Neural progenitor cell (in vitro differentiated cells): Measurements from ENCODE around the gene KIT. TPM values are rescaled to one million over a fixed set of nuclear protein-coding genes. Genes with fewer than 3 reads are reported as not detected.

Experiments
- DNase-seq: peaks from one replicate; pipeline ENCODE4 v3.0.0-alpha.2; 2016; ENCODE audit warnings: low spot score
- H2AFZ ChIP-seq: fragments of 200-600 bp; sonication (generic); replicated peaks from 2 replicates; pipeline ENCODE4 v1.6.1; 2016; ENCODE audit warnings: antibody characterized with exemption
- H3F3A ChIP-seq: fragments of 200-600 bp; sonication (generic); 2 replicates; pipeline ENCODE4 v1.6.1; 2016; ENCODE audit warnings: antibody characterized with exemption, low read depth
- H3K27ac ChIP-seq: fragments of 200-600 bp; sonication (generic); 2 replicates; pipeline ENCODE4 v1.5.1; 2016; ENCODE audit warnings: mild to moderate bottlenecking
- H3K27me3 ChIP-seq: fragments of 200-600 bp; sonication (generic); 2 replicates; pipeline ENCODE4 v1.6.1; 2016; ENCODE audit warnings: mild to moderate bottlenecking, moderate library complexity
- H3K36me3 ChIP-seq: fragments of 200-600 bp; sonication (generic); 2 replicates; pipeline ENCODE4 v1.5.1; 2016
- H3K4me1 ChIP-seq: fragments of 200-600 bp; sonication (generic); 2 replicates; pipeline ENCODE4 v1.6.1; 2016; ENCODE audit warnings: mixed run types
- H3K4me2 ChIP-seq: fragments of 200-600 bp; sonication (generic); 2 replicates; pipeline ENCODE4 v1.6.1; 2016
- H3K4me3 ChIP-seq: fragments of 200-600 bp; sonication (generic); 2 replicates; pipeline ENCODE4 v1.5.1; 2016
- H3K79me2 ChIP-seq: fragments of 200-600 bp; sonication (generic); 2 replicates; pipeline ENCODE4 v1.6.1; 2016; ENCODE audit warnings: low read depth
- H3K9ac ChIP-seq: fragments of 200-600 bp; sonication (generic); 2 replicates; pipeline ENCODE4 v1.6.1; 2016
- H3K9me3 ChIP-seq: fragments of 200-600 bp; sonication (generic); 2 replicates; pipeline ENCODE4 v1.5.1; 2016; ENCODE audit warnings: low read depth
- H4K20me1 ChIP-seq: fragments of 200-600 bp; sonication (generic); 2 replicates; pipeline ENCODE4 v1.6.1; 2016; ENCODE audit warnings: low read depth
- H3K27ac Mint-ChIP-seq: 3 replicates; pipeline ENCODE4 v1.8.0; 2021; ENCODE audit warnings: mixed read lengths
- H3K27me3 Mint-ChIP-seq: 2 replicates; pipeline ENCODE4 v1.8.0; 2022; ENCODE audit warnings: low read depth, mild to moderate bottlenecking, inconsistent platforms, moderate library complexity, mixed read lengths; ENCODE audit not compliant: insufficient read depth
- H3K36me3 Mint-ChIP-seq: 3 replicates; pipeline ENCODE4 v1.8.0; 2021; ENCODE audit warnings: mixed read lengths
- H3K4me1 Mint-ChIP-seq: 3 replicates; pipeline ENCODE4 v1.8.0; 2021; ENCODE audit warnings: mixed read lengths
- H3K4me3 Mint-ChIP-seq: 3 replicates; pipeline ENCODE4 v1.8.0; 2021; ENCODE audit warnings: mild to moderate bottlenecking, moderate library complexity, mixed read lengths
- H3K9me3 Mint-ChIP-seq: 3 replicates; pipeline ENCODE4 v1.8.0; 2020; ENCODE audit warnings: mixed read lengths
- EZH2 ChIP-seq: fragments of 200-600 bp; sonication (generic); IDR thresholded peaks from 2 replicates; pipeline ENCODE4 v1.6.1; 2017; ENCODE audit warnings: antibody characterized with exemption, mild to moderate bottlenecking, moderate library complexity
- EZH2phosphoT487 ChIP-seq: fragments of 200-600 bp; sonication (generic); IDR thresholded peaks from 2 replicates; pipeline ENCODE4 v1.6.1; 2017; ENCODE audit warnings: antibody characterized with exemption
- total RNA-seq: library from RNA; depleted of rRNA; stranded (reverse); fragments of >200 nt; gene quantifications from 2 replicates; pipeline ENCODE4 v1.2.3, GENCODE V29; 2015; ENCODE audit warnings: low replicate concordance
- TF ChIP-seq, protein P1 (sequence below): fragments of 200-600 bp; sonication (generic); IDR thresholded peaks from 2 replicates; pipeline ENCODE4 v1.5.1; 2017; ENCODE audit warnings: antibody characterized with exemption, mild to moderate bottlenecking

KIT gene
- total RNA-seq, 1 donor from 2014 or later, result 4.6 TPM

DNA sequence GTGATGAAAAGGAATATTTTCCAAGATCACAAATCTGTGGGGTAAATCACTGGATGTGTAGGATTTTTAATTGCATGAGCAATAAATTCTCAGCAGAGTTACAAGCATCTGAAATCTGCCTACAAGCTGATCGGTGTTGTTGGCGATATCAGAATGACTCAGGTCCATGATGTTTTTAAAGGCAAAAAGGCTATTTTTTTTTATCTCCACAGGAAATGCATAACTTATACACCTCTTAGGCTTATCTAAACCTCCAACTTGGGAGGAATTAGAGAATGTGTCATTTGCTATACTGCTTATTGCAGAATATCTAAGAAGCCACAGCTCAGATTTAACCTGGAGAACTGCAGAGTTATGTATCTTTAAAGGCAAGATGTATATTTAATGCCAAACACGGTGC, 61.6 kb downstream of the KIT start:
- H3K4me2 ChIP-seq, result no peak overlapping the region
- H3K9me3 Mint-ChIP-seq, result no peaks in the 10 kb centered on the region
- H3K36me3 Mint-ChIP-seq, result no peaks in the 10 kb centered on the region
- no peaks in the 10 kb centered on the region for H3K9me3 ChIP-seq
- no peak overlapping the region for H3K27ac Mint-ChIP-seq
- H3K27me3 ChIP-seq, result no peaks in the 10 kb centered on the region
- H3K79me2 ChIP-seq, result no peaks in the 10 kb centered on the region
- no peak overlapping the region for H3K4me3 Mint-ChIP-seq
- H3K4me1 ChIP-seq, result no peaks in the 10 kb centered on the region
- TF ChIP-seq EZH2phosphoT487, result no peak
- TF ChIP-seq, protein P1, sequence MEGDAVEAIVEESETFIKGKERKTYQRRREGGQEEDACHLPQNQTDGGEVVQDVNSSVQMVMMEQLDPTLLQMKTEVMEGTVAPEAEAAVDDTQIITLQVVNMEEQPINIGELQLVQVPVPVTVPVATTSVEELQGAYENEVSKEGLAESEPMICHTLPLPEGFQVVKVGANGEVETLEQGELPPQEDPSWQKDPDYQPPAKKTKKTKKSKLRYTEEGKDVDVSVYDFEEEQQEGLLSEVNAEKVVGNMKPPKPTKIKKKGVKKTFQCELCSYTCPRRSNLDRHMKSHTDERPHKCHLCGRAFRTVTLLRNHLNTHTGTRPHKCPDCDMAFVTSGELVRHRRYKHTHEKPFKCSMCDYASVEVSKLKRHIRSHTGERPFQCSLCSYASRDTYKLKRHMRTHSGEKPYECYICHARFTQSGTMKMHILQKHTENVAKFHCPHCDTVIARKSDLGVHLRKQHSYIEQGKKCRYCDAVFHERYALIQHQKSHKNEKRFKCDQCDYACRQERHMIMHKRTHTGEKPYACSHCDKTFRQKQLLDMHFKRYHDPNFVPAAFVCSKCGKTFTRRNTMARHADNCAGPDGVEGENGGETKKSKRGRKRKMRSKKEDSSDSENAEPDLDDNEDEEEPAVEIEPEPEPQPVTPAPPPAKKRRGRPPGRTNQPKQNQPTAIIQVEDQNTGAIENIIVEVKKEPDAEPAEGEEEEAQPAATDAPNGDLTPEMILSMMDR, result no peak
- no peak for TF ChIP-seq EZH2
- no peak overlapping the region for H3K27ac ChIP-seq
- H3K9ac ChIP-seq, result no peak overlapping the region
- no peaks in the 10 kb centered on the region for H4K20me1 ChIP-seq
- no peaks in the 10 kb centered on the region for H3K36me3 ChIP-seq
- no peak overlapping the region for H3K4me3 ChIP-seq
- no peaks in the 10 kb centered on the region for H3K27me3 Mint-ChIP-seq
- no peak for DNase-seq
- no peak overlapping the region for H2AFZ ChIP-seq
- H3F3A ChIP-seq, result no peaks in the 10 kb centered on the region
- no peaks in the 10 kb centered on the region for H3K4me1 Mint-ChIP-seq

DNA sequence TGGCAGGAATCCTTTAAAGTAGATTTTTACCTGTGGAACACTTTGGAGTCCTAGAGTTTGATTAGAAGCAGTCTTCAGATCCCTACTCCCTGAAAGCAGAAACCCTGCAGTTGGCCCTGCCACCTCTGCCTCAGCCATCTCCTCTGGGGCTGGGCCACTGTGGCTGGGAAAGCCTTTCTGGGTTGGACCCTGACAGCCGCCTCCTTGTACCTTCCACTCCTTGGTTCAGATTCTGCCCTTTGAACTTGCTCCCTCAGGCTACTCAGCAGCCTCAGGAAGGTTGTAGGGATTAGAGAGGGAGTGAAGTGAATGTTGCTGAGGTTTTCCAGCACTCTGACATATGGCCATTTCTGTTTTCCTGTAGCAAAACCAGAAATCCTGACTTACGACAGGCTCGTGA, 65.5 kb downstream of the KIT start:
- Mint-ChIP-seq H3K36me3 (peaks cover 2% of the 10 kb centered on the region), H3K27me3 (no peaks in the 10 kb centered on the region), H3K4me3 (no peak overlapping the region), H3K4me1 (no peaks in the 10 kb centered on the region), H3K9me3 (no peaks in the 10 kb centered on the region), H3K27ac (no peak overlapping the region)
- DNase-seq, result no peak
- H3K27me3 ChIP-seq, result no peaks in the 10 kb centered on the region
- H4K20me1 ChIP-seq, result no peaks in the 10 kb centered on the region
- no peaks in the 10 kb centered on the region for H3K9me3 ChIP-seq
- no peak for TF ChIP-seq EZH2phosphoT487
- TF ChIP-seq, protein P1, result no peak
- H3K79me2 ChIP-seq, result no peaks in the 10 kb centered on the region
- H3K36me3 ChIP-seq, result no peaks in the 10 kb centered on the region
- H3K9ac ChIP-seq, result no peak overlapping the region
- no peak overlapping the region for H3K27ac ChIP-seq
- no peaks in the 10 kb centered on the region for H3K4me1 ChIP-seq
- no peak overlapping the region for H3K4me2 ChIP-seq
- no peak overlapping the region for H3K4me3 ChIP-seq
- H2AFZ ChIP-seq, result no peak overlapping the region
- no peaks in the 10 kb centered on the region for H3F3A ChIP-seq

DNA sequence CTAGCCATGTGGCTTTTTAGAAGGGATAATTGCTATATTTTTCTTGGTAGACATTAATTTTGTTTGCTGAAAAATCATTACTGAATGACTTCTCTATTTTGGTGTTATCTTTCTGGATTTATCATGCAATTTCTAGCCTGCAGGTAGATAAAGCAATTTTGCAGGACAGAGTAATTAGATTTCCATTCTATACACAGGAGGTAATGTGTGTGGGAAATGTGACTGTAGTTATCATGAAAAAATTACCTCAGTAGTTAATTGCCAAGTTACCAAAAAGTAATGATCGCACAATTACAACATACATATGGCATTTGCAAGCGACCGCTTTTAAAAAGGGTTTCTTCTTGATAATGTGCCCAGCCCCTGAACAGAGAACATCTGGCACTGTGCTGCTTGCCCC, 66.1 kb downstream of the KIT start:
- Mint-ChIP-seq H3K27ac (no peak overlapping the region), H3K36me3 (peaks cover 2% of the 10 kb centered on the region), H3K4me3 (no peak overlapping the region), H3K9me3 (no peaks in the 10 kb centered on the region), H3K27me3 (no peaks in the 10 kb centered on the region), H3K4me1 (no peaks in the 10 kb centered on the region)
- TF ChIP-seq, protein P1, result no peak
- TF ChIP-seq EZH2 (no peak), EZH2phosphoT487 (no peak)
- Histone ChIP-seq H3F3A (no peaks in the 10 kb centered on the region), H3K4me3 (no peak overlapping the region), H2AFZ (no peak overlapping the region), H3K4me1 (no peaks in the 10 kb centered on the region), H3K36me3 (no peaks in the 10 kb centered on the region), H4K20me1 (no peaks in the 10 kb centered on the region), H3K27me3 (no peaks in the 10 kb centered on the region), H3K79me2 (no peaks in the 10 kb centered on the region), H3K9ac (no peak overlapping the region), H3K9me3 (no peaks in the 10 kb centered on the region), H3K27ac (no peak overlapping the region), H3K4me2 (no peak overlapping the region)
- DNase-seq, result no peak

DNA sequence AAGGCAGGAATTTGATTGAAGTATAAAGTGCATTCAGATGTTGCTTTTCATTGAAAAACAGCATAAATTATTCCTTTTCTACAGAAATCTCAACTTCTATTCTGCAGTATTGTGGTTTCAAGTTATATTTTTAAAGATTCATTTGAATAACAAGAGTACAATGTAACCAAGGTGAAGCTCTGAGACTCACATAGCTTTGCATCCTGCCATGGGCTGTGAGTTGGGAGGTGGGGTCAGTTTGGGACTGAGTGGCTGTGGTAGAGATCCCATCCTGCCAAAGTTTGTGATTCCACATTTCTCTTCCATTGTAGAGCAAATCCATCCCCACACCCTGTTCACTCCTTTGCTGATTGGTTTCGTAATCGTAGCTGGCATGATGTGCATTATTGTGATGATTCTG, 69.2 kb downstream of the KIT start:
- no peaks in the 10 kb centered on the region for H3K36me3 ChIP-seq
- no peaks in the 10 kb centered on the region for H3K27me3 ChIP-seq
- no peaks in the 10 kb centered on the region for H3K9me3 Mint-ChIP-seq
- H3K4me1 Mint-ChIP-seq, result no peaks in the 10 kb centered on the region
- H3K27ac ChIP-seq, result no peak overlapping the region
- H3K27ac Mint-ChIP-seq, result no peak overlapping the region
- no peaks in the 10 kb centered on the region for H4K20me1 ChIP-seq
- H3K79me2 ChIP-seq, result no peaks in the 10 kb centered on the region
- H3F3A ChIP-seq, result no peaks in the 10 kb centered on the region
- no peaks in the 10 kb centered on the region for H3K9me3 ChIP-seq
- H3K4me3 ChIP-seq, result no peak overlapping the region
- no peak overlapping the region for H3K4me2 ChIP-seq
- TF ChIP-seq EZH2 (no peak), EZH2phosphoT487 (no peak)
- TF ChIP-seq, protein P1, result no peak
- DNase-seq, result no peak
- no peak overlapping the region for H3K4me3 Mint-ChIP-seq
- H3K9ac ChIP-seq, result no peak overlapping the region
- no peaks in the 10 kb centered on the region for H3K27me3 Mint-ChIP-seq
- H2AFZ ChIP-seq, result no peak overlapping the region
- H3K36me3 Mint-ChIP-seq, result peaks cover 10% of the 10 kb centered on the region
- no peaks in the 10 kb centered on the region for H3K4me1 ChIP-seq
